ENCODE data around the gene RAPGEF2. TPM values are rescaled to one million over a fixed set of nuclear protein-coding genes. Genes with fewer than 3 reads are reported as not detected.

RAPGEF2 gene
- polyA plus RNA-seq, 1 donor (not counting 4 experiments of a cell fraction or from before 2014, with no cell fraction given), result 23.8 TPM

- H3K9ac ChIP-seq (ENCODE audit: control insufficient read depth, extremely low read depth, insufficient read depth, low read length), result no peak overlapping the region
- H2AFZ ChIP-seq (ENCODE audit: control insufficient read depth, low read length), result no peak overlapping the region
- dilution Hi-C loops (cut with MboI; ENCODE audit: extremely low pct_ligation_motif_present, low sequenced_read_pairs), result no loop called here
- H3K4me2 ChIP-seq (ENCODE audit: control insufficient read depth, extremely low read depth, insufficient read depth, low read depth, low read length), result no peak overlapping the region
- no peak overlapping the region for H3K4me3 ChIP-seq (ENCODE audit: control insufficient read depth in 2 of 3, extremely low read depth in 1 of 3, insufficient read depth in 2 of 3, low read depth in 1 of 3, low read length in 3 of 3)
- H3K27me3 ChIP-seq (ENCODE audit: control insufficient read depth, extremely low read depth, insufficient read depth, low read length), result no peaks in the 10 kb centered on the region
- H3K79me2 ChIP-seq (ENCODE audit: control insufficient read depth, insufficient read depth, low read length), result peaks cover 22% of the 10 kb centered on the region
- no peaks in the 10 kb centered on the region for H3K4me1 ChIP-seq (ENCODE audit: control insufficient read depth, extremely low read depth, insufficient read depth, low read length)
- H3K27ac ChIP-seq (ENCODE audit: control insufficient read depth, insufficient read depth, low read length), result no peak overlapping the region
- no peaks in the 10 kb centered on the region for H3K36me3 ChIP-seq (ENCODE audit: control insufficient read depth in 2 of 2, extremely low read depth in 1 of 2, insufficient read depth in 2 of 2, low read length in 2 of 2)
- TF ChIP-seq CTCF (optimal IDR thresholded peaks at IDR 0.05 in 1 of 3, IDR thresholded peaks at IDR 0.05 in 1 of 3, conservative IDR thresholded peaks at IDR 0.05 in 1 of 3; ENCODE audit: extremely low read depth in 1 of 3, insufficient read depth in 2 of 3, low read length in 3 of 3) (no peak), EZH2 (IDR thresholded peaks at IDR 0.05; ENCODE audit: low read length) (no peak)
- H3K9me1 ChIP-seq (ENCODE audit: control insufficient read depth, extremely low read depth, insufficient read depth, low read length), result no peaks in the 10 kb centered on the region
- H3K9me3 ChIP-seq (ENCODE audit: control insufficient read depth, low read depth, low read length), result no peaks in the 10 kb centered on the region
- no peaks in the 10 kb centered on the region for H4K20me1 ChIP-seq (ENCODE audit: control insufficient read depth, extremely low read depth, insufficient read depth, low read length)
- FAIRE-seq (no peak), DNase-seq (ENCODE audit: low read depth, low spot score) (no peak)
Measured at GRCh38 chr4:159158083-159158617, 55.3 kb downstream of the RAPGEF2 start.

GRCh38 chr4:159158985-159159384, 56.1 kb downstream of the RAPGEF2 start:
- DNase-seq (ENCODE audit: low read depth, low spot score) (no peak), FAIRE-seq (no peak)
- H3K36me3 ChIP-seq (ENCODE audit: control insufficient read depth in 2 of 2, extremely low read depth in 1 of 2, insufficient read depth in 2 of 2, low read length in 2 of 2), result no peaks in the 10 kb centered on the region
- H3K9ac ChIP-seq (ENCODE audit: control insufficient read depth, extremely low read depth, insufficient read depth, low read length), result no peak overlapping the region
- H2AFZ ChIP-seq (ENCODE audit: control insufficient read depth, low read length), result no peak overlapping the region
- H3K27me3 ChIP-seq (ENCODE audit: control insufficient read depth, extremely low read depth, insufficient read depth, low read length), result no peaks in the 10 kb centered on the region
- no peak overlapping the region for H3K4me2 ChIP-seq (ENCODE audit: control insufficient read depth, extremely low read depth, insufficient read depth, low read depth, low read length)
- H3K79me2 ChIP-seq (ENCODE audit: control insufficient read depth, insufficient read depth, low read length), result peaks cover 20% of the 10 kb centered on the region
- H3K27ac ChIP-seq (ENCODE audit: control insufficient read depth, insufficient read depth, low read length), result no peak overlapping the region
- no peaks in the 10 kb centered on the region for H4K20me1 ChIP-seq (ENCODE audit: control insufficient read depth, extremely low read depth, insufficient read depth, low read length)
- H3K4me3 ChIP-seq (ENCODE audit: control insufficient read depth in 2 of 3, extremely low read depth in 1 of 3, insufficient read depth in 2 of 3, low read depth in 1 of 3, low read length in 3 of 3), result no peak overlapping the region
- no peak for TF ChIP-seq CTCF (optimal IDR thresholded peaks at IDR 0.05 in 1 of 3, IDR thresholded peaks at IDR 0.05 in 1 of 3, conservative IDR thresholded peaks at IDR 0.05 in 1 of 3; ENCODE audit: extremely low read depth in 1 of 3, insufficient read depth in 2 of 3, low read length in 3 of 3)
- TF ChIP-seq EZH2 (IDR thresholded peaks at IDR 0.05; ENCODE audit: low read length), result no peak
- dilution Hi-C loops (cut with MboI; ENCODE audit: extremely low pct_ligation_motif_present, low sequenced_read_pairs), result no loop called here
- H3K9me3 ChIP-seq (ENCODE audit: control insufficient read depth, low read depth, low read length), result no peaks in the 10 kb centered on the region
- H3K9me1 ChIP-seq (ENCODE audit: control insufficient read depth, extremely low read depth, insufficient read depth, low read length), result no peaks in the 10 kb centered on the region
- no peaks in the 10 kb centered on the region for H3K4me1 ChIP-seq (ENCODE audit: control insufficient read depth, extremely low read depth, insufficient read depth, low read length)

All from keratinocyte (primary cell).